ENCODE measurements around the gene NAA16.
"Not testable (repeated sequence)": the region's sequence is repeated elsewhere in the genome, so short reads cannot be mapped to it uniquely, and the experiment has no call there.

Gene NAA16

DNA sequence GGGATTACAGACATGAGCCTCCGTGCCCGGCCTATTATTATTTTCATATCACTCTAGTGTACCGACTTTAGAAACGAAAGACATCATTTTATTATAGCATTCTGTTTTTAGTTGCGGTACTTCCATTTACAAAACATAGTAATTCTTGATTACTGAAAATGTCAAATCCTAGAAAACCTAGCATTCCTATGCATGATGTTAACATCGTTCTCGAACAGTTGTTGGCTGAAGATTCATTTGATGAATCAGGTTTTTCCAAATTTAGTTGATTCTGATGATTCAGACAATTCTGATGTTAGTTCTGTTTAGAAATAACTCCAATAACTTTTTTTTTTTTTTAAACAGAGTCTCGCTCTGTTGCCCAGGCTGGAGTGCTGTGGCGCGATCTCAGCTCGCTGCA lies 36.2 kb upstream of the NAA16 start:
- no peak for TF ChIP-seq EZH2phosphoT487 (IDR thresholded peaks at IDR 0.05; ENCODE audit: borderline replicate concordance)
- TF ChIP-seq, protein P1, sequence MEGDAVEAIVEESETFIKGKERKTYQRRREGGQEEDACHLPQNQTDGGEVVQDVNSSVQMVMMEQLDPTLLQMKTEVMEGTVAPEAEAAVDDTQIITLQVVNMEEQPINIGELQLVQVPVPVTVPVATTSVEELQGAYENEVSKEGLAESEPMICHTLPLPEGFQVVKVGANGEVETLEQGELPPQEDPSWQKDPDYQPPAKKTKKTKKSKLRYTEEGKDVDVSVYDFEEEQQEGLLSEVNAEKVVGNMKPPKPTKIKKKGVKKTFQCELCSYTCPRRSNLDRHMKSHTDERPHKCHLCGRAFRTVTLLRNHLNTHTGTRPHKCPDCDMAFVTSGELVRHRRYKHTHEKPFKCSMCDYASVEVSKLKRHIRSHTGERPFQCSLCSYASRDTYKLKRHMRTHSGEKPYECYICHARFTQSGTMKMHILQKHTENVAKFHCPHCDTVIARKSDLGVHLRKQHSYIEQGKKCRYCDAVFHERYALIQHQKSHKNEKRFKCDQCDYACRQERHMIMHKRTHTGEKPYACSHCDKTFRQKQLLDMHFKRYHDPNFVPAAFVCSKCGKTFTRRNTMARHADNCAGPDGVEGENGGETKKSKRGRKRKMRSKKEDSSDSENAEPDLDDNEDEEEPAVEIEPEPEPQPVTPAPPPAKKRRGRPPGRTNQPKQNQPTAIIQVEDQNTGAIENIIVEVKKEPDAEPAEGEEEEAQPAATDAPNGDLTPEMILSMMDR (conservative IDR thresholded peaks at IDR 0.05; ENCODE audit: low read length) = no peak
- H3K4me2 ChIP-seq (ENCODE audit: low read depth, low read length, poor library complexity, severe bottlenecking) = no peak overlapping the region

DNA sequence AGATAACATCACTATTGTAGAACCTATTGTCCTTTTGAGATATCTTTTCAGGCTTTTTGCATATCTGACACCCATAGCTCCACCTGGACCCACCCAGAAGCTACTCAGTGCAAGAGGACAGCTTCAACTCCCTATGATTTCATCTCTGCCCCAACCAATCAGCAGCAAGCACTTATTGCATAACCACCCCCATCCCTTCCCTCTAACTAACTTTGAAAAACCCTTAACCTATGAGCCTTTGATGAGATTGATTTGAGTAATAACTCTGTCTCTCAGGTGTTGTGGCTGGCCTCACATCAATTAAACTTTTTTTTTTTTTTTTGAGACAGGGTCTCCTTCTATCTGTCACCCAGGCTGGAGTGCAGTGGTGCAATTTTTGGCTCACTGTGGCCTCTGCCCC lies 34.2 kb upstream of the NAA16 start:
- Histone ChIP-seq H3K9me3 (ENCODE audit: insufficient read depth, low read depth, low read length) (no peaks in the 10 kb centered on the region), H3K4me3 (ENCODE audit: low read length, poor library complexity, severe bottlenecking) (no peak overlapping the region), H4K20me1 (ENCODE audit: insufficient read depth, low read length, poor library complexity, severe bottlenecking) (no peaks in the 10 kb centered on the region), H3K4me1 (ENCODE audit: insufficient read depth, low read length, poor library complexity, severe bottlenecking) (no peaks in the 10 kb centered on the region), H2AFZ (ENCODE audit: low read length) (no peak overlapping the region), H3K4me2 (ENCODE audit: low read depth, low read length, poor library complexity, severe bottlenecking) (no peak overlapping the region), H3F3A (ENCODE audit: low read depth) (no peaks in the 10 kb centered on the region), H3K27me3 (ENCODE audit: insufficient read depth, low read length, poor library complexity, severe bottlenecking) (no peaks in the 10 kb centered on the region), H3K79me2 (ENCODE audit: insufficient read depth, low read length) (no peaks in the 10 kb centered on the region), H3K9ac (ENCODE audit: low read depth, low read length, poor library complexity, severe bottlenecking) (no peak overlapping the region), H3K9me2 (replicated peaks; ENCODE audit: low read depth, low read length) (no peaks in the 10 kb centered on the region), H3K36me3 (ENCODE audit: insufficient read depth, low read length) (no peaks in the 10 kb centered on the region)
- TF ChIP-seq, protein P1 (conservative IDR thresholded peaks at IDR 0.05; ENCODE audit: low read length) = no peak
- no peak for TF ChIP-seq EZH2phosphoT487 (IDR thresholded peaks at IDR 0.05; ENCODE audit: borderline replicate concordance)

More for the DNA sequence above, 36.2 kb upstream of the NAA16 start:
- Histone ChIP-seq H3F3A (ENCODE audit: low read depth) (no peaks in the 10 kb centered on the region), H3K9me2 (replicated peaks; ENCODE audit: low read depth, low read length) (no peaks in the 10 kb centered on the region), H3K4me3 (ENCODE audit: low read length, poor library complexity, severe bottlenecking) (no peak overlapping the region), H3K9ac (ENCODE audit: low read depth, low read length, poor library complexity, severe bottlenecking) (no peak overlapping the region), H3K27me3 (ENCODE audit: insufficient read depth, low read length, poor library complexity, severe bottlenecking) (no peaks in the 10 kb centered on the region), H4K20me1 (ENCODE audit: insufficient read depth, low read length, poor library complexity, severe bottlenecking) (no peaks in the 10 kb centered on the region), H3K36me3 (ENCODE audit: insufficient read depth, low read length) (no peaks in the 10 kb centered on the region), H3K9me3 (ENCODE audit: insufficient read depth, low read depth, low read length) (no peaks in the 10 kb centered on the region), H2AFZ (ENCODE audit: low read length) (no peak overlapping the region), H3K79me2 (ENCODE audit: insufficient read depth, low read length) (no peaks in the 10 kb centered on the region), H3K4me1 (ENCODE audit: insufficient read depth, low read length, poor library complexity, severe bottlenecking) (no peaks in the 10 kb centered on the region)

DNA sequence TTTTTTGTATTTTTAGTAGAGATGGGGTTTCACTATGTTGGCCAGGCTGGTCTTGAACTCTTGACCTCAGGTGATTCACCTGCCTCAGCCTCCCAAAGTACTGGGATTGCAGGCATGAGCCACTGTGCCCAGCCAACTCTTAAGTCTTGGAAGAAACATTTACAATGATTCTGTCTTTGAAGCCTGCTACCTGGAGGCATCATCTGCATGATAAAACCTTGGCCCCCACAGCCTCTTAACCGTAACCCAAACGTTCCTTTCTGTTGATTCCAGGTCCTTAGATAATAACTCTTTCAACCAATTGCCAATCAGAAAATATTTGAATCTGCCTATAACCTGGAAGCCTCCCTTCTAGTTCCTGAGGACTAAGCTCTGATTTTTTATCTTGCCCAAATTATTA lies 31.9 kb upstream of the NAA16 start:
- not testable (repeated sequence) for H3K9me3 ChIP-seq (ENCODE audit: insufficient read depth, low read depth, low read length); H4K20me1 ChIP-seq (ENCODE audit: insufficient read depth, low read length, poor library complexity, severe bottlenecking); H3K27me3 ChIP-seq (ENCODE audit: insufficient read depth, low read length, poor library complexity, severe bottlenecking); H3K4me2 ChIP-seq (ENCODE audit: low read depth, low read length, poor library complexity, severe bottlenecking); H3K36me3 ChIP-seq (ENCODE audit: insufficient read depth, low read length); H3K9me2 ChIP-seq (replicated peaks; ENCODE audit: low read depth, low read length); H2AFZ ChIP-seq (ENCODE audit: low read length); H3K4me1 ChIP-seq (ENCODE audit: insufficient read depth, low read length, poor library complexity, severe bottlenecking); H3F3A ChIP-seq (ENCODE audit: low read depth); H3K9ac ChIP-seq (ENCODE audit: low read depth, low read length, poor library complexity, severe bottlenecking); H3K79me2 ChIP-seq (ENCODE audit: insufficient read depth, low read length); H3K4me3 ChIP-seq (ENCODE audit: low read length, poor library complexity, severe bottlenecking)

DNA sequence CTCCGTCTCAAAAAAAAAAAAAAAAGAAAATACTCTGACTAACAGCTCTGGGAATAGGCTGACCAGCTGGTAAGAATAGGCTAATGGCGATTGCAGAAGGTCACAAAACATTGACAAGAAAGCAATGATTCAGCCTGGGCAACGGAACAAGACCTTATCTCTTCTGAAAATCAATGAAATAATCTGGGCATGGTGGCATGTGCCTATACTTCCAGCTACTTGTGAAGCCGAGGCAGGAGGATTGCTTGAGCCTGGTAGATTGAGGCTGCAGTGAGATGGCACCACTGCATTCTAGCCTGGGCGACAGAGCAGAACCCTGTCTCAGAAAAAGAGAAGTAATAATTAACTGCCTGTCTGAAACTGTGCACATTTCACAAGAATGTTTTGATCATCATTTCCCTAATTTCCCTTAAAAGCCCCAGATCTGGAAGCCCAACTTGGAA lies 28.9 kb upstream of the NAA16 start:
- Histone ChIP-seq H3K9me3 (ENCODE audit: insufficient read depth, low read depth, low read length) (no peaks in the 10 kb centered on the region), H3F3A (ENCODE audit: low read depth) (no peaks in the 10 kb centered on the region), H3K4me3 (ENCODE audit: low read length, poor library complexity, severe bottlenecking) (no peak overlapping the region), H4K20me1 (ENCODE audit: insufficient read depth, low read length, poor library complexity, severe bottlenecking) (no peaks in the 10 kb centered on the region), H3K9ac (ENCODE audit: low read depth, low read length, poor library complexity, severe bottlenecking) (no peak overlapping the region), H3K27me3 (ENCODE audit: insufficient read depth, low read length, poor library complexity, severe bottlenecking) (no peaks in the 10 kb centered on the region), H3K9me2 (replicated peaks; ENCODE audit: low read depth, low read length) (no peaks in the 10 kb centered on the region), H3K79me2 (ENCODE audit: insufficient read depth, low read length) (no peaks in the 10 kb centered on the region), H3K4me2 (ENCODE audit: low read depth, low read length, poor library complexity, severe bottlenecking) (no peak overlapping the region), H2AFZ (ENCODE audit: low read length) (no peak overlapping the region), H3K36me3 (ENCODE audit: insufficient read depth, low read length) (no peaks in the 10 kb centered on the region), H3K4me1 (ENCODE audit: insufficient read depth, low read length, poor library complexity, severe bottlenecking) (no peaks in the 10 kb centered on the region)
- no peak for TF ChIP-seq EZH2phosphoT487 (IDR thresholded peaks at IDR 0.05; ENCODE audit: borderline replicate concordance)
- TF ChIP-seq, protein P1 (conservative IDR thresholded peaks at IDR 0.05; ENCODE audit: low read length) = no peak

Data from Loucy (cell line).